ENCODE data around the gene EBP.

DNA sequence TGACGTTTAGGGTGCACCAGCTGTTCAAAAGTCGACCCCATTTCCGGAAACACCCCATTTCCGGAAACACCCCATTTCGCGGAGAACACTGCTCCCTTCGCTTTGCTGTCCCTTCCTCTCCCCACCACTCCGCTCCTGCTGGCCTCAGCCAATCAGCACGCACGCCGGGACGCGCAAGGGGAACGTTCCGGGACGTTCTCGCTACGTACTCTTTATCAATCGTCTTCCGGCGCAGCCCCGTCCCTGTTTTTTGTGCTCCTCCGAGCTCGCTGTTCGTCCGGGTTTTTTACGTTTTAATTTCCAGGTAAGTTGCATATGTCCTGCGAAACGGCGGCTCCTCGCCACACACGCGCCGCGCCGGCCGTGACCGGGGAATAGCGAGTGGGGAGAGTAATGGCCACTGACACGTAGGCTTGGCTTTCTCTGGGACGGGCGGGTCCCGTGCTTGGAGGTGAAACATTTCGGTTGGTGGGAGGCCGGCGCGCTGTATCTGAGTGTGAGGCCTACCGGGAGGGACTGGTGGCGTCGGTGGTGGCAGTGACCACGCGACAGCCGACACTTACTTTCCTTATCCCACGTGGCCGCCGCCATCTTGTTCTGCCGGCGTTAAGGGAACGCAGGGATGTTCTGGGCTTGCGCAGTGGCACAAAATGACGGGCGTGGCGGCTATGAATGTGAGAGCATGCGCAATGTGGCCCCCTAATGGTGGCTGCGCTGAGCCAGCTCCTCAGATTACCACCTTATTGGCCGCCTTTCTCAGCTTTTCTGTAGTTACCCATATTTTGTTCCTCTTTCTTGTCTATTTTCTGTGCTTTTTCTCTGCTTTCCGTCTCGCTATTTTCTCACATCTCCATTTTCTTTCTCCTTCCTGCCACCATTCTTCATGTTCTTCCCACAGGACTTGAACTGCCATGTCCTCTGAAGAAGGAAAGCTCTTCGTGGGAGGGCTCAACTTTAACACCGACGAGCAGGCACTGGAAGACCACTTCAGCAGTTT lies 53.0 kb downstream of the EBP start, which contains the start of gene RBM3:
- peak in 1 of 2 donors; percentile 67 for TF ChIP-seq POLR2A (IDR thresholded peaks at IDR 0.05)
- TF ChIP-seq CTCF (IDR thresholded peaks at IDR 0.05), result peak in 2 of 3 experiments; percentile 14 to 23
- TF ChIP-seq POLR2AphosphoS5 (IDR thresholded peaks at IDR 0.05; ENCODE audit: insufficient read depth in 1 of 2, low read depth in 1 of 2), result peak; percentile 62 to 99
